GM18508 (cell line): Measurements from ENCODE around the gene ZBTB20.

ENCODE experiments used
- ATAC-seq: cut with Tn5 transposase; IDR thresholded peaks from one replicate; pipeline ENCODE4 v1.9.1; 2021; ENCODE audit warnings: moderate number of reproducible peaks; ENCODE audit not compliant: insufficient read depth, unreplicated experiment

The ZBTB20 gene

DNA sequence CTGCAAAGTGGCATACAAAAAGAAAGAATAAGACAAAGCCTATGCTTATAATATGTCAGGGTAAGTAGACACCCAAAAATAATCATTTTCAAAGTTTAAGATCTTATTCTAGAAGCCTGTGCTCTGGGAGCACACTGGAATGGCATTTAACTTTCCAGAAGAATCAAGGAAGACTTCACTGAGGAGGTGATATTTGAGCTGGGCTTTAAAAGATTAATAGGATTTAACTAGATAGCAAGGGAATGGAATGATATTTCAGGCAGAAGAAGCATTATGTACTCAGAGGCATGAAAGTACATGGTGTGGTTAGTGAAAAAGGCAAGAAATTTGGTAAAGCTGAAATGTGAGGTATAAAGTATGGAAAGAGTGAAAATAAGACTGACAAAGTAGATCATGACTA lies 106.8 kb downstream of the ZBTB20 start:
- no peak for ATAC-seq

DNA sequence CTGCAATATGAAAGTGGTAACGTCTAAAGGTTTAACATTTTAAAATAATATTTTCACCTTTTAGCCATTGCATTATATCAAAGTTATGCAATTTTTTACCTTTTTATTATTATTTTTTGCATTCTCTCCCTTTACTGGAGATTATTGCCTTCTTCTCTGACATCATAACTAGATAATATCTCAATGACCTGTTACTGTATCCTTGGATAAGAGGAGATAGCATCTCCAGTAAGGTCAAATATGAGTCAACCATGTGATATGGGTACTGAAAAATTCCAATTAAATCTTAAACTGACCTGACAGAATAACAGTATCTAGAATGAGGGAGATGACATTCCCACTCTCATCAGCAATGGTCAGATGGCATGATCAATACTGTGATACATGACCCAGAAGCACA lies 108.3 kb downstream of the ZBTB20 start:
- no peak for ATAC-seq

DNA sequence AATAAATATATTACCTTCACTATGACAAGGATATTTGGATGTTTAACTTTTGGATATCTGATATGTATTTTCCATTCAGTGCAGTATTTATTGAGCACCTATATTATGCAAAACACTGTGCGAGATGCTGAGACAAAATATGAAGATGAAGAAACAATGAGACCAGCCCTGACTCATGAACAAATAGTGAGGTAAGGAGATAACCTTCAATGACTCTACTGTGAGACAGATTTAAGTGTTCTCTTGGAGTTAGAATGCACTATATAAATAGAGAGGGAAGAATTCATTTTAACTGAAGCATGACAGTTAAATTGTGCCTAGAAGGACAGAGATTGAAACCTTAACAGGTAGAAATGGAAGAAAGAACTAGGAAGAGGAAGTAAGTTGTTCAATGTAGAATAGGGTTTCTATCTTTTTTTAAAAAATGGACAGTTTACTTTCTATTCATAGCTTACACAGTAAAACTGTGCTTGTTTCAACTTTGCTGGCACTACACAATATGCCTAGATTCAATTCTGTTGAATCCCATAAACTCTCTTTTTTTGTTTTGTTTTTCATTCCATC lies 124.2 kb downstream of the ZBTB20 start:
- no peak for ATAC-seq

DNA sequence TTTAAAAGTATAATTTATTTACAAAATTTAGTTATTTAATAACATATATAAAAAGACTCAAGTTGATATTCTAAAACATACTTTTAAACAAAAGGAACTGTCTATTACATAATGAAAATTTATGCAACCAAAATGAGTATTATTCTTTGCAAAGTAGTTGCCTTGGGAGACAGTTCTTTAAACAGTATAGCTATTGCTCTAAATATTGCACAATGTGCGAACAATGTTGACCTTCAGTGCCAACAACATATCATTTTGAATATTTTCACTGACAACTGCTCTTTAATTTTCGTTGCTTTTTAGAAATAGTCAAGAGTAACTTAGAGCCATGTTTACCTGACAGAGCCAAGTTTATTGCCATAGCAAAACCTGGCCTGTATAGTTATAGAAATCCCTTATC lies 124.9 kb downstream of the ZBTB20 start:
- ATAC-seq: no peak

DNA sequence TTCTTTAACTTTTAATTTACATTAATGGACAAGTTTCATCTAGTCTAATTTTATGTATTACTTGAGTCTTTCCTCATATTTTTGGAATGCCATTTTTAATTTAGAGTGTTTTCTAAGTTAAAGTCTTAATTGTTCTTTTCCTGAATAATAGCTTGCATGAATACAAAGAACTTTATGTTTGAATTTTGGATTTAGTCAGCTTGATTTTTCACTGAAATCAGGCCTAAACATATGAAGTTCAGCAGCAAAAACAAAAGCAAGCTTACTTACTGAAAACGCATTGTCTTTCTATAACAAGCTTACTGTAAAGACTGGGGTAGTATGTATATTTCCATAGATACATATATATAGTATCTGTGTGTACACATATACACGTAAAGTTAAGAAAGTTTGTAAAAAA lies 126.0 kb downstream of the ZBTB20 start:
- ATAC-seq: no peak

DNA sequence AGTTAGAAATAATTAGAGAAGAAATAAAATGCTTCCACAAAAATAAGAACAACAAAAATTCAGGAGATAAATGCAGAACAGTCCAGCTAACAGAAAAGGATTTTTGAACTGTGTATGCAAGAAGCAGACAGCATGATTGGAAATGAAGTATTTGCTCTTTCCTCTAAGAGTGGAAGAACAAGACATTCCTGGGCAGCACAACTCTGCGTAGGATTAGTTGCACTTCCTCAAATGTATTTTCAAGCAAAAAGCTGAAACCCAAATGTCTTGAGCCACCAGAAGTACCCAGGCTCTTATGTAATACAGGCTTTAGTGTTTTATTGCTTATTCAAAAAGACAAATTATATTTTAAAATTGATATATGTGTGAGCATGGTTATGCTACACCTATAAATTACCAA lies 127.2 kb downstream of the ZBTB20 start:
- no peak for ATAC-seq

DNA sequence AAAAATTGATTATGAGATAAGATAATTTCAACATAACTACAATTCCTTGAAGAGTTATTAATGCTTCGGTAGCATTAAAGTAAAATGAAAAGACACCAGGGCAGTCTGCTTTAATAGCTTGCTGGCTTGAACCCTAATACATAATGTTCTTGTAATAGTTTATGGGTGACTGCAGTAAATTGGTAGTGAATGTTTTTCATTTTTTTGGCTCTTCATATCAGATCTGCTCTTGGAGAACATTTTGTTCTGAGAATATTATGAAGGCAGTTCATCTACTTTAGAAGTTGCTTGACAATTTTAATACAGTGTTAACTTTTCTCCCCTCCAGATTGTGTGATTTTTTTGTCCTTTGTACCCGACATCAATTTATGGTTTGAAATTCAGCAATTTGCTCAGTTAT lies 128.4 kb downstream of the ZBTB20 start:
- ATAC-seq: no peak

DNA sequence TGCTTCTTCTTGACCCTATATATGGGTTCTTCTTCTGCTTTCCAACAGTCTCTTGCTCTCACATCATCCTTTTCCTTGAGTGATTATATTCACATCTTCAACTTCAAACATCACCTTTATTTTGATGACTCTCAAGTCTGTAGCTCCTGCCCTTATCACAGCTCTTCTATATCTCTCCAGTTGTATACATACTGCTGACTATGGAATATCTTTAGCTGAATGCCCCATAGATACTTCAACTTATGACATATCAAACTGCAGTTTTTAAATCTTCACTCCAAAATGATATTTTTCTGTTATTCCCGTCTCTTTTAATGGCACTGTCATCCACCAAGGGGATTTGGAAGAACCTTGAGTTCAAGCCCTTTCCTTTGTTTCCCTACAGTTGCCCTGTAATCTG lies 139.1 kb downstream of the ZBTB20 start:
- no peak for ATAC-seq

DNA sequence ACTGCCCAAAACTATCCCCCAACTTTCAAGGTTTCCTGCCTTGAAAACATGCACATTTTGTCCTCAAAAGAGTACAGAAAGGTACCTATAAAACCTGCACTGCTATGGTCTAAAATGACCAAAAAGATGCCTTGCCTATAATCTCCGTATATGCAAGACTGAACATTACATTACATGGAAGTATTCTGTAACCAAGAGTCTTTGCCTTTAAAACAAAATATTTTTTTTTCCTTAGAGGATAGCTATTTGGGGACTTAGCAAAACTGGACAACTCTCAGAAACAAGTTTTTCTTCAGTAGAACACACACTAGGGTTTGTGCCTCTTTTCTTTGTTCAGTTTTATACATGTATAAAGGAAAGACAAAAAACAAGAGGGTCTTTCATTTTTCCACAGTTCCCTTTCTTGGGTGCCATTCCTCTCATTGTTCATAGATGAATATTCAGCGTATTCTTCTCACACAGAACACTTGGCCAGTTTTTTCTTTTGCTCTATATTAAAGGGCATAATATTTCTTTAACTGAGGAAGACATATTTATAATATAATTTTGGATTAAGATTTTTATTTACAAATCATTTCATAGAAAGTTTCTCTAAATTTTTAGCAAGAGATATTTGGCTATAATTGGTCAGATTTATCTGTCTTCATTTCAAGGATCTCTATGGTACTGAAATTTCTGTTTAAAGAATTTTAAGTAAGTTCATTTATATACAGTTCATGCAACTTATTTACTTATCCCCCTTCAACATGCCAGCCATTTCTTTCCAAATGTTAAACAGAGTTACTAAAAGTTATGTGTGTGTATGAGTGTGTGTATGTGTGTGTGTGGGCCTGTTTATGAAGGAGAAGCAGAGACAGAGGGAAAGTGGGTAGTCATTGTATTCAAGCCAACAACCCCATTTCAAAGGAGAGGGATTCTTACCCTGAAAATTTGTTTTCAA lies 142.6 kb downstream of the ZBTB20 start:
- no peak for ATAC-seq

DNA sequence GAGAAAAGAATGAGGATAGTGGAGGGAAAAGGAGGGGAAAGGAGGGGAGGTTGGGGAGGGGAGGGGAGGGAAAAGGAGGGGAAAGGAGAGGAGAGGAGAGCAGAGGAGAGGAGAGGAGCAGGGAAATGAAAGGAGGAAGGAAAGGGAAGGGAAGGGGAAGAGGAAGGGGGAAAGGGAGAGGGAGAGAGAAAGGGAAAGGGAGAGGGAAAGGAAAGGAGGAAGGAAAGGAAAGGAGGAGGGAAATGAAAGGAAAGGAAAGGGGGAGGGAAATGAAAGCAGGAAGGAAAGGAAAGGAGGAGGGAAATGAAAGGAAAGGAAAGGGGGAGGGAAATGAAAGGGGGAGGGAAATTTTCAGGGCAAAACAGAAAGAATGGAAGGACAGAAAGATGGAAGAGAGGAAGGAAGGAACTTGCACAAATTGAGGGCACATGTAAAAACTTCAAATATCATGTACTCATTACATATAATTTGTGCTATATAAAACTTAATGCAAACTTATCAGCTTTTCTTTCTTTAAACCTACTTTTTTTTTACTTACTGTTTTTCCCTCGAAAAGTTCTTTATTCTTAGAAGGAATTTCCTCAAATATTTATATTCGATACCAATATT lies 148.0 kb downstream of the ZBTB20 start:
- no peak for ATAC-seq

DNA sequence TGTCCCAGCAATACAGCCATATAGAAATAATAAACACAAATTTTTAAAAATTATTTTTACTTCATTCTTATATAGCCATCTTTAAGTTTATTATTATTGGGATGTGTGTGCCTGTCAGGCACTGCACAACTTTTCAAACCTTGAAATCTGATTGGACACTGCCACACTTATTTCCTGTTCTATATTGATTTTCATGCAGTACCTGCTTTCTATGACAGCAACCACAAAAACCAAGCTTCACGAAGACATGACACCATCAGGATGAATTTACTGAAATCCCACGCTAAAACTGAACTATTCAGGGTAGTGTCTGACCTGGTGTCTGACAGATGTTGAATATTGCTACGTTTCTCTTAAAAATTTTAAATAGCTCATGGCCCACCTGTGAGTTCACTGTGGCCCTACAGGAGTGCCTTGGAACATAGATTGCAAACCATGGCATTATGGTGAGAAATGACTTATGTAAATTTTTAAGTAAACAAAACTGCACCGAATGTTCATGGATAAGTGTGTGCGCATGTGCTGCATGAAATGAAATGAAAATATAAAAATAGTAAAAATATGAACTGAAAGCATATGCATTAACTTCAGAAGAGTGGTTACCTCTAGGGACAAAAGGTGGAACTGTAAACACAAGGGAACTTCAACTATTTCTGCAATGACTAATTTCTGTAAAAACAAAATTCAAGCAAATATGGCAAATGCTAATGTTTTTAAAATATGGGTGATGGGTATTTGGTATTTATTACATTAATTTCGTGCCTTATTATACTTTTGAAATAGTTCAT lies 152.3 kb downstream of the ZBTB20 start:
- no peak for ATAC-seq

DNA sequence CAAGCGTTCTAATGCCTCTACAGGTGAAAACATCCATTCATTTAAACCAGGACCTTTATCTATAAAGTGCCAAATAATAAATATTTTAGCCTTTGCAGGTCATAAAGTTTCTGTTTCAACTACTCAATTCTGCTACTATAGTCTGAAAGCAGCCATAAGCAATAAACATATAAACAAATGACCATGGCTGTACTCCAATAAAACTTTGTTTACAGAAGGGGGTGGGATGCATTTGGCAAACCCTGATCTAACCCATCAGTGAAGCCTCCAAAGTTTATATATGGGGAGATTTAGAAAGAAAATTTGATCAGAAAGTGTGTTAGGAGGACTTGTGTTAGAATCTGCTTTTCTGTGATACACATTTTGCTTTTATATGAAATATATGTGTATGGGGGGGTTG lies 161.3 kb downstream of the ZBTB20 start:
- ATAC-seq: no peak

DNA sequence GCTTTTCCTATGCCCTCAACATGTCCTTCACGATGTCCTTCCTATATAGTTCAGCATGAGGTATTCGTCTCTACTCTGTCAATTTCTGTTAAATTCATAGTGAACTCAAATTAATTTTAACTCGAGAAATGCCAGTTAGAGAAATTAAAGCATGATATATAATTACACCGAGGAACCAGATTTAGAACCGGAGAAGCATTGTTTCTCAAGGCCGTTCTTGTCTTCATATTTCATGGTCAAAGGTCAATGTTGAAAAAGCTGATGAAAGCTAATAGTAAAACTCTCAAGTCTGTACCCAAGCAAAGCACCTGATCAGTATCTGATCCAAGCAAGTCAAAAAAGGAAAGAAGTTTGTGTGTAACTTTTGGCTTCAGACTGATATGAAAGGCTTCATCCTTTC lies 163.8 kb downstream of the ZBTB20 start:
- ATAC-seq: no peak

DNA sequence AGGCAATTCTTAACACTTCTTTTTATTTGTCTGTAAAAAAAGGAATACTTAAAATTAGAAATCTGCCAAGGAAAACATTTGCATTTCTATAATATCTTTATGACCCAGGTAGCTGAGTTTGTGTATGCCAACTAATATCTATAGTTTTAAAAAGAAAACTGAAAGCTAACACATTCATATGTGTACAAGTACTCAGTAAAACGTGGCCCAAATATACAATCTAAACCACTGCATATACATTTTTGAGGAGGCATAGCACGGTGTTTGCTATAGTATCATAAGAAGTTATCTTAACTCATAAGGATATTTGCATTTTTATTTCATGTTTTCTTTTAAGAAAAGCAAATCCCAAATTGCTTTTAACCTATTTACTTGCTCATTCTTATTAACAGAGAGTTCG lies 172.7 kb downstream of the ZBTB20 start:
- peak; percentile 77 for ATAC-seq

DNA sequence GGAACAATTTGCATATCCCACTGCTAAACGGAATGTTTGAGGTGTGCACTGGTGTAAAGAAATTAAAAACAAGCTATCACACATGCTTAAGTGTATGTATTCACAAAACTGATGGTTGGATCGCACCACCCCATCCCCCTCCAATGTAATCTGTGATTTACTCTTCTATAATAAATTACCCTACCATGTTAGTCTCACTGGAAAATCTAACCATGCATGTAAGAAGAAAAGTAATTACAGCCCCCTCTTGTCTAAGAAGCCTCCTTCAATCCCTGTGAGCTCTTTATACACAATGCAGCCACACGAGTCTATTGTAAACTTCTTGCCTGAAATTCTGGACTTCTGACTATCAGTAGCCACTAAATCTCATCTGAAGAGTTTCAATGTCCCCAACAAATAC lies 173.6 kb downstream of the ZBTB20 start:
- no peak for ATAC-seq

DNA sequence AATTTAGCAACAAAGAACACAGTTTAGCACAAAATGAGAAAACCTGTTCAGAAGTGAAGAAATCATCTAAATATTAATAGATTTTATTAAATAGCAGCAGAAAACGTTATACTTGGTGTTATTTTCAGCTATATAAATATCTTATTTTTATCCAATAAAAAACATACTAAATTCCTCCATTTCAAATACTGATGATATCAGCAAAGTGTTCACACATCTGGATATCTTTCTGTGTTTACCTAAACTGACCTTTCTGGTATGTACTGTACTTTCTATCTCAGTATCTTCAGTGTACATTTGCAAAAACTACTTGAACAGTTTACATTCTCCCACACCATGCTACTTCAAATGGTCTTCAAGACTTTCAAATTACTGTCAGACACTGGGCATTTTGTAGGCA lies 179.9 kb downstream of the ZBTB20 start:
- ATAC-seq: no peak

DNA sequence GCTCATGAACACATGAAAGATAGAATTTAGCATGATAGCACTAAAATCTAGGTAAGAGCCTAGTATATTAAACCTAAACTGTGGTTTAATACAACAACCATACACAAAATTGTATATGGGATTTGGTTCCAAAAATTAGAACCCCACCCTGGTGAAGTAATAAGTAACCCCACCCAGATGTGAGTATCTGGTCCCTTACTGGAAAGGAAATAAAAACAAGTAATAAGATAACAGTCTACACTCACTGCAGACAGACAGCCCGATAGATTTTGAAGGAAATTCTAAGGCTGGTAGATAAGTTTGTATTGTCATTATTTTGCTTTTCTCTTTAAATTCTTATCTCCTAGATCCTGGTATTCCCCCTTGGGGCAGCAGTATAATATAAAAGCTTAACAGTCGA lies 184.9 kb downstream of the ZBTB20 start:
- no peak for ATAC-seq

DNA sequence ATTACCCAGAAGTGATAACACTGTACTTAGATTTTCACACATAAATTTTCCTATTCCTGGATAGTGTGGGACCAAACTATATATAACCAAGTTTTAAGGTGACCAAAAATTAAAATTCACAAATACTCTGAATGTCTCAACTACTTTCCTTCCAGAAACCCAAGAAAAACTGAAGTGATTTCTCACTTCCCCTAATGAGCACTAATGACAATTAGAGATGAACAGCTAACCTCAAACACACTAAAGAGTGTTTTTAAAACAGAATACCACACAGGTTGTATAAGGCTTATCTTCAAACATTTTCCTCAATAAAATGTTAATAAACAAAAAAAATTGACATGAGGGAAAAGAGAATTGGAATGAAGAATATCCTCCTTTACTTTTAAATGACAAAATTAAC lies 188.2 kb downstream of the ZBTB20 start:
- no peak for ATAC-seq

DNA sequence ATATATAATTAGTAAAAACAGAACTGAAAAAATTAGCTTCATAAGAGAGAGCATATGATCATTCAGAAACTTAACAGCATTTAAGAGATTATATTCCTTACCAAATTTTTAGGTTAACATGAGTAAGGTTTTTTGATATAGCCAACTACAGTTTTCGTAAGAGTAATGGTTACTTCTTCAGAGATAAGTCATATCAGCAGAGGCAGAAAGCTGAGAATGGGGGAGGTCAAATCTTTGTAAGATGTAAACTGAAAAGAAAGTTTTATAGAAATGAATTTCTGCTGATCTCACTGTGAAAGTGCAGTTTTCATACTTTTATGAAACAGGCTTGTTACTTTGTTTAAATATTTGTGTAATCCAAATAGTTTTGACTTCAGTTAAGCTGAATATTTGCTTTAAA lies 193.3 kb downstream of the ZBTB20 start:
- ATAC-seq: no peak

DNA sequence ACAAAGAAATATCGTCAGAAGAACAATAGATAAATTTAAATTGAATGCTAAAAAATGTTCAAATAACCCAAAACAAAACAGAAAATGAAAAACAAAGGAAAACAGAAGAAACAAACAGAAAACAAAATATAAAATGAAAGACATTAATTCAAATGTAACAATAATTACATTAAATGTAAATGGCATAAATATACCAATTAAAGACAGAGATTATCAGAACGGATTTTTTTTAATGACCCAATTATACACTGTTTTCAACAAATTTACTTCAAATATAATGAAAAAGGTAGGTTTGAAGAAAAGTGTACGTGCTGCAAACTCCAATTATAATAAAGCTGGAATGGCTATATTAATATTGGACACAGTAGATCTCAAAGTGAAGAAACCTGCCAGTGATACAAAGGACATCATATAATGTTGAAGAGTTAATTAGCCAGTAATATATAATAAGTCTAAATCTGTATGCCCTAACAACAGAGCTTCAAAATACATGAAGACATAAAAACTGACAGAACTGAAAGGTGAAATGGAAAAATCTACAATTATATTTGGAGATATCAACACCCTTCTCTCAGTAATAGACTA lies 193.8 kb downstream of the ZBTB20 start:
- ATAC-seq: no peak
